Duodenal mucosa (tissue), 2 donors: ENCODE results near the gene RPS14.

ENCODE experiments used
- H3K27ac ChIP-seq: one replicate; pipeline ENCODE4 v1.7.0; 2013; ENCODE audit warnings: low read depth, low read length
- H3K27me3 ChIP-seq, 2 donors: one replicate each; pipeline ENCODE4 v1.7.0; 2013; ENCODE audit warnings: low read length in 2 of 2, control low read depth in 1 of 2; ENCODE audit not compliant: insufficient read depth in 2 of 2, control insufficient read depth in 1 of 2
- H3K36me3 ChIP-seq, 2 donors: one replicate each; pipeline ENCODE4 v1.7.0; 2013; ENCODE audit warnings: low read length in 2 of 2, control low read depth in 1 of 2; ENCODE audit not compliant: insufficient read depth in 2 of 2, control insufficient read depth in 1 of 2
- H3K4me1 ChIP-seq, 2 donors: one replicate each; pipeline ENCODE4 v1.7.0; 2013; ENCODE audit warnings: low read length in 2 of 2, control low read depth in 1 of 2; ENCODE audit not compliant: insufficient read depth in 2 of 2, control insufficient read depth in 1 of 2
- H3K4me3 ChIP-seq, 2 donors: one replicate each; pipeline ENCODE4 v1.7.0; 2013; ENCODE audit warnings: low read length in 2 of 2, low read depth in 1 of 2
- H3K9ac ChIP-seq, 2 donors: one replicate each; pipeline ENCODE4 v1.7.0; 2013; ENCODE audit warnings: low read length in 2 of 2, low read depth in 1 of 2
- H3K9me3 ChIP-seq, 2 donors: one replicate each; pipeline ENCODE4 v1.7.0; 2013; ENCODE audit warnings: low read length in 2 of 2, control low read depth in 1 of 2; ENCODE audit not compliant: control insufficient read depth in 1 of 2

RPS14 gene

GRCh38 chr5:150394131-150394530 is 55.4 kb downstream of the RPS14 start:
- Histone ChIP-seq H3K36me3 (peaks cover 30 to 86% of the 10 kb centered on the region in 2 donors), H3K4me1 (no peaks in the 10 kb centered on the region), H3K9ac (no peak overlapping the region), H3K9me3 (no peaks in the 10 kb centered on the region), H3K4me3 (no peak overlapping the region), H3K27me3 (no peaks in the 10 kb centered on the region), H3K27ac (no peak overlapping the region)

GRCh38 chr5:150393096-150393645 is 56.4 kb downstream of the RPS14 start:
- no peaks in the 10 kb centered on the region for H3K9me3 ChIP-seq
- H3K36me3 ChIP-seq: peaks cover 30 to 88% of the 10 kb centered on the region in 2 donors
- H3K9ac ChIP-seq: no peak overlapping the region
- no peaks in the 10 kb centered on the region for H3K4me1 ChIP-seq
- no peaks in the 10 kb centered on the region for H3K27me3 ChIP-seq
- H3K27ac ChIP-seq: no peak overlapping the region
- H3K4me3 ChIP-seq: no peak overlapping the region

- no peaks in the 10 kb centered on the region for H3K27me3 ChIP-seq
- H3K36me3 ChIP-seq: peaks cover 30 to 92% of the 10 kb centered on the region in 2 donors
- H3K9me3 ChIP-seq: no peaks in the 10 kb centered on the region
- no peak overlapping the region for H3K4me3 ChIP-seq
- H3K27ac ChIP-seq: no peak overlapping the region
- H3K9ac ChIP-seq: no peak overlapping the region
- H3K4me1 ChIP-seq: no peaks in the 10 kb centered on the region
Observed at GRCh38 chr5:150392680-150393079, 56.9 kb downstream of the RPS14 start.
